GM19395 (cell line): ENCODE measurements around the gene CECR2.

Source experiments
- ATAC-seq: cut with Tn5 transposase; IDR thresholded peaks from one replicate; pipeline ENCODE4 v1.9.1; 2021; ENCODE audit warnings: mild to moderate bottlenecking, moderate library complexity; ENCODE audit not compliant: unreplicated experiment

CECR2 gene

DNA sequence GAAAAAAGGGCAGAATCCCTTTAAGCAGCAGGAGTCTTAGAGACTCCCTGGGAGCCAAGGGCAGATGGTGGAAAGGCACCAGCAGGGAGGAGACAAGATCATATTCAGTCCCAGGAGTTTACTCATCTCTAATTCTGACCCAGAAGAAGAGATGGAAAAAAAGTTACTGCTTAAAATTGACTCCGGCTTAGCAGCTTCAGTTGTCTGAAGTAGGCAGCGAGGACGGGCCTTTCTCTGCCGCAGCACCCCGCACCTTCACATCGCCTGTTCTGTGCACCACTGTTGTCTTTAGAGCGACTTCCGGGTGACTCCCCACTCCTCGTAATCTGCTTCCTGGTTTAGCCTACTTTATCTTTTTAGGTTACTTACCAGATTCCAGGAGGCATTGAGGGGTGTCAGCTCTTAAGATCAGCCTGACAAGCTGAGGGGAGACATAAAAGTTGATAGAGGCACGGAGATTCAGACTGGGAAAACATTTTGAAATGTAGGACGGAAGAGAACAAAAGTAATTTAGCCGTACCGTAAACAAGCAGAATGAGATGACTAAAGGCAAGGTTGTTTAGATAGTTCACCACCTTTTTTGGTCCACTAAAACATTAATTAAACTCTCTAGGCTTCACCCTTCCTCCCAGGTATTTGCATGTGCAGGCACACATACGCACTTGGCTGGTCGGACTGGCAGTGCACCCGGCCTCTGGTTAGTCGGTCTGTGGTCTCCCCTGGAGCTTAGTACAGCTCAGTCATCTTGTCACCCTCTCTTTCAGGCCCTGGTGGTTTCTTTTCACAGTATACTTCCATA lies 74.3 kb downstream of the CECR2 start:
- ATAC-seq, result no peak

DNA sequence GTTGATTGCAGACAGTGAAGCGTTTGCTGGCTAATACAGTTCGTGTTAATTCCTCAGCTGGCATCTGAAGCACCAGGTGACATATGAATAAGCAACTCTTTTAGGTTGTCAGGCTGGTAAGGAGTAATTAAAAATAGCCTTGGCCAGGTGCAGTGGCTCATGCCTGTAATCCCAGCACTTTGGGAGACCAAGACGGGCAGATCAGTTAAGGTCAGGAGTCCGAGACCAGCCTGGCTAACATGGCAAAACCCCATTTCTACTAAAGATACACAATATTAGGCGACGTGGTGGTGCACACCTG lies 74.9 kb downstream of the CECR2 start:
- no peak for ATAC-seq

DNA sequence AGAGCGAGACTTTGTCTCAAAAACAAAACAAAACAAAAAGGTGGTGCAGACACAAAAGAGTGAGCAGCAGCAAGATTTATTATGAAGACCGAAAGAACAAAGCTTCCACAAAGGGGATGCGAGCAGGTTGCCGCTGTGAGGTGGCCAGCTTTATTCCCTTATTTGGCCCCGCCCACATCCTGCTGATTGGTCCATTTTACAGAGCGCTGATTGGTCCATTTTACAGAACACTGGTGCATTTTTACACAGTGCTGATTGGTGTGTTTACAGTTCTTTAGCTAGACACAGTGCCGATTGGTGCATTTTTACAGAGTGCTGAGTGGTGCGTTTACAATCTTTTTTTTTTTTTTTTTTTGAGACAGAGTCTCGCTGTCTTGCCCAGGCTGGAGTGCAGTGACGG lies 77.4 kb downstream of the CECR2 start:
- ATAC-seq, result no peak

DNA sequence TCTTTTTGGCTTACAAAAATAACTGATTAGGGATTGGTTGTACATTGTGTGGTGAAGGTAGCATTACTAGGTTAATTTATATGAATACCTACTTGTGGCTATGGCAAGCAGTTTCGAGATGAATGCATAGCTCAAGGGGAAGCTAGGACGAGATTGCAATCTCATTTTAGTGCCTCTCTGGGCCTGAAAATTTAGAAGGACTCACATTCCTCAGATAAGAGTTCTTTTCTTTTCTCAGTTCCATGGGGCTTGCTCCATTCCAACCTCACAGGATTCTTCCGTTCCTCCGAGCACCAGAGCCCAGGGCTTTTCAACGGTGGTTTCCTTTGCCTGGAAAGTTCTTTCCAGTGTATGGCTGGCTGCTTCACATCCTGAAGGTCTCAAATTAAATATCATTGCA lies 82.1 kb downstream of the CECR2 start:
- ATAC-seq, result no peak

DNA sequence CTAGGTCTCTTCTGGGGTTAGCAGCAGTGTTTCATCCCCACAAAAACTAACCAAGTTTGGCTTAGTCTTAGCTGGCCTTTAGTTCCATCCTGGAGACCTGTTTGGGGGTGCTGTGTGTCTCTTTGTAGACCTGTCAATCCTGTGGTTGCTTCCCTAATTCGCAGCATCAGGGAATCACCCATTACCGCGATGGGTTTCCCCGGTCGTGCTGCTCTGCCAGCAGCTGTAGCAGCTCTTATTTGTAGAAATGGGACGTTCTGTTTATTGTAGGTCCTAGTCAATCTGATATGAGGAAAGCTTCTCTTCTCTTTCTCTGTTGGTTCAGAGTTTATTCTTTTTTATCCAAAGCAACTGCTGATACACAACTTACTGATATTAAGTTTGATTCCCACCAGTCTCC lies 91.6 kb downstream of the CECR2 start:
- no peak for ATAC-seq

DNA sequence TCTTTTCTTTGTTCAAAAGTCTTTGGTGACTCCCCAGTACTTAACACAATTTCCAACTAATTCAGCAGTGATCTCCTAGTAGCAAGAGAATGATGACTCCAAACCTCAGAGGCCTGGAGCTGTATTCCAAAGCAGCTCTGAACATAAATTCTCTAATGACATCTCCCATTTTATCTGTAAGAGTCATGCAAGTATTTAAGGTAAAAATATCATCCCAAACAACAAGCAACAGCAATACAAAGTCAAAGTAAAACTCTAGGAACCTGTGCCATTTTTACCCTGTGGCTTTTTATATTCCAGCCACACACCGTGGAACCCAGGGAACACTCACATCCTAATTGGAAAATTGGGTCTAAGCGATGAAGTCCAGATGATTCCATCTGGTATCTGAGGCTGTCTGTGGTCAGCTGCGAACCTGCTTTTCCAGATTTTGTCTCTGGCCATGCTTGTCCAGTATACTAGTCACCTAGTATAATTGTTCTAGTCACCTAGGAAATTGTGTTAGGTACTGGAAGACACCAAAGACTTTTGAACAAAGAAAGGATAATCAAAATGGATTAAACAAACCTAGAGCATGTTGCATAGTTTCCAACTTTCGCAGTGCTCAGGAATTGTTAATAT lies 101.7 kb downstream of the CECR2 start:
- ATAC-seq, result no peak

DNA sequence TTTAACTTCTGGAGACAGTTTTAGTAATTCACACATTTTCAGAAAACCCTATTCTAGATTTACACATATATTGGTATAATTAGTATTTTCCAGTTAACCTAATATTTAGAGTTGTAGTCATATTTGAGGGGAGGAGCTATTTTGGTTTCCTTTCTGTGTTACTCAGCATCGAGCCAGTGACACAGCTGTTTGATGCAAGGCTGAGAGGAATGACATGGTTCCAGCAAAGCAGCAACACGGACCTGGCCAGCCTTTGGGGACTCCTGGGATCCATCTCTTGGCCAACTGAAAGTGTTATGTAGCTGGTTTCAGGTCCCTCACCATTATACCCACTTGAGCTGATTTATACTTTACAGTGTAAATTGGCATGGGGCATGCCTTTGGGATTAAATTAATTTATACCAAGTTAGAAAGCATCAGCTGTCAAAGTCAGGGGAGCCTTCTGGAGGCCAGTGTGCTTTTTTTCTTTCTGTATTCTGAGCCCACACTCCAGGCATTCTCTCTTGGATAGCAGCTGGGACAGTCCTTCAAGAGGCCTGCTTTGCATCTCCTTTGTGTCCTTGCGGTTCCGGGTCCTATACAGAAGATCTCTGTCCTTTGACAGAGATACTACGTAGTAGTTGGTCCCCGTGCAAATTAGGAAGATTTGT lies 102.8 kb downstream of the CECR2 start:
- ATAC-seq, result no peak

DNA sequence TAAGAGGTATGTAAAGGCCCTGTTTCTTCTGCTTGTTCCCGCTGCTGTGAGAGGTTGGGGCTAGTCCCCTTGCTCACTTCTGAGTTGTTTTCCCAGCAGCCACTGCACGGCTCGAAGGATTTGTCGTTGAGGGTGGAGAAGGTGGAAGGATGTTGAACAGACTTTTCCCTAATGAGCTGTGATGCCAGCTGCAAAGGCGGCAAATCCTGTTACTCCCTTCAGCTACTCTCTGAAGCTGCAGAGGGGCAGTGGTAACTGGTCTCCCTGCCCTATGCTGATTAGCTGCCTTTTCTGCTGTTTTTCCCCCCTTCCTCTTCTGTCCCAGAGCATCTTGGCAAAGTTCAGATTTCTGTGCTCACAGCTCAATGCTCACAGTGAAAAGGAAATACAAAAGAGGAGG lies 103.7 kb downstream of the CECR2 start:
- no peak for ATAC-seq

DNA sequence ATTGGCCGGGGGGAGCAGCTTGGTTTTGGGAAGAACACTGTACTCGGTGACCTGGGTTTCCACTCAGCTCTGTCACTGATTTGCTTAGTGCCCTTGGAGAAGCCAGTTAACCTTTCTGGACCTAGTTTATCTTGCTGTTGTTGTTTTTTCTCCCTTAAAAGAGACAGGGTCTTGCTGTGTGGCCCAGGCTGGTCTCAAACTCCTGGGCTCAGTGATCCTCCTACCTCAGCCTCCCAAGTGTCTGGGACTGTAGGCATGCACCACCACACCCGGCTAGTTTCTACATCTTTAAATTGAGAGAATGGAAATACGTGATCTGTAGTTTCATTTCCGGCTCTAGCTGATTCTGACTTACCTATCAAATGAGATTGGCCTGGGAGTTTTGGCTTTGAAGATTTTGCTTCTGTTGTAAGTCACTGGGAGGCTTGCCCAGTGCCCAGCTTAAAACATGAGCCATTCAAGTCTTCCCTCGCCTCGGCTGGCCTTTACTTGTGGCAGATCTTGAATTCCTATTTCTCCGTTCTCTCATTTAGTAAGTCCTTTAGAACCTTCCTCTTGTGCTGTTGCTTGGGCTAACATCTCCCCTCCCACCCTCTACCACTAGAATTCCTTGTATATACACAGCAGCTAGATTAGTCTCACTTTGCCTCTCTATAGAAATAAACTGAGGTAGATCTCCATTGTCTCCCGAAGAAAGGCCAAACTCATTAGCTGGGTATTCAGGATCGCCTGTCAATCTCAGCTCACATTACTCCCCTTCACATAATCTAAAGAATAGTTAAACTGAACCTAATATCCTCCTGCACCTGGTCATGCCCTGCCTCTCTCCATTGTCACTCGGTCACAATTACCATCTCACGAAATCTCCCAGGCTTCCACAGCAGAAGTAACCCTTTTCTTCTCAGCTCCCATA lies 106.3 kb downstream of the CECR2 start:
- ATAC-seq, result no peak

DNA sequence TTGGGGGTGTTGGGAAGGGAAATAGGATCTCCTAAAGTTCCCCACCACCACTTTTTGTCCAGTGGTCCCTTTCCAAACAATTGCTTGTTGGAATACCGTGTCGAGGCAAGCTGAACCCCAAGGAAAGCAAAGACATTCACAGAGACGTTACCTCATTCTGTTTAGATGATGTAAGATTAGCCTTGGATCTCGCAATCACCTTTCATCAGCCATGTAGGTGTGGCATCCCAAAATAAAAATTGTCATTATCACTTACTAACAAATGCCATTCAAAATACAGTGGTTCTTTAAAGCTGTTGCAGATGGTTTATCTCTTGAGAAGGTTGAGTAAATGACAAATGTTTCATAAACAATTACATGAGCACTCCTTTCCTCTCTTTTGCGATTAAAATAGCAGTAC lies 107.6 kb downstream of the CECR2 start:
- no peak for ATAC-seq

DNA sequence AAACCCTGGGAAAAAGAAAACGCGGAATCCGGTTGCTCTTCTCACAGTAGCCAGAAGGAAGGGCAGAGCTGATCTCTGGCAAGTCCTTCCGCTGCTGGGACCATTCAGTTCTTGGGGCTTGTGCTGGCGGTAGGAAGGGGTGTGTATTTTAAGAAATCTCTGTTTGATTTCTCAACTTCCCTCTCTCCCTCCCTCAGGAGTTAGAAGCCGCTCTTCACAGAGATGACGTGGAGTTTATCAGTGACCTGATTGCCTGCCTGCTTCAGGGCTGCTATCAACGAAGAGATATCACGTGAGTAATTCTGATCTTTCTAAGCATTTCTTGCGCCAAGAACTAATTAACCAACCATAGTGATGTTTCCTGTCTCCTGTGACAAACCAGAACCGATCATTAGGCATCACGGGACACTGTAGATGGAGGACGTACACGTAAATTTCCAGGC lies 108.2 kb downstream of the CECR2 start:
- ATAC-seq, result no peak

DNA sequence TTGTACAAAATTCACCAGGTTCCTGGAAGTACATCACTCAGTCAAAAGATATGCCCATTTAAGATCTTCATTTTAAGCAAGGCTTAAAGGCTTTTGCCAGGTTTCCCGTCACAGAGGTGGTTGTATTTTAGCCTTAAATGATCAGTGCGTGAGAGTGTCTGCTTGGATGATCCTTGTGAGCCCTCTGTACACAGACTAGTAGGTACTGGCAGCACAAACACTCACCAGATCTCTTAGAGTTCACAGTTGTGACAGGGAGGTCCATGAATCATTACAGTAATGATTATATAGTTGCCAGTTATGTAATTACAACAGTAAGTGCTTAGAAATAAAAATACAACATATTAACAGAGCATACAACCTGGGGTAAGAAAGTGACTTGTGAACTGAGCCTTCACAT lies 109.9 kb downstream of the CECR2 start:
- no peak for ATAC-seq

DNA sequence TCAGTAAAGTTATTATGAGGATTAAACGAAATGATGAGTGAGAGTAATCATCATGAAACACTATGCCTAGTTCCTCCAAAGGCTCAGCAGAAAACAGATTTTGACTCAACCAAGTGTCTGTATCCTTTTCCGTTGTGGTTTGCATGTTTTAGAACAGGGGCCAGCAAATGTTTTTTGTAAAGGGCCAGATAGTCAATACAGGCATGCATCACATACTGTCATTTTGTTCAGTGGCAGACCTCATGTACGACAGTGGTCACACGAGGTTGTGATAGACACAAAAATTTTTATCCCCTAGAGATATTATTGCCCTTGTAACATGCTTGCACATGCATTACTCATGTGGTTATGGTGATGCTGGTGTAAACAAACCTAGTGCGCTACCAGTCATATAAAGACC lies 112.2 kb downstream of the CECR2 start:
- ATAC-seq, result no peak

DNA sequence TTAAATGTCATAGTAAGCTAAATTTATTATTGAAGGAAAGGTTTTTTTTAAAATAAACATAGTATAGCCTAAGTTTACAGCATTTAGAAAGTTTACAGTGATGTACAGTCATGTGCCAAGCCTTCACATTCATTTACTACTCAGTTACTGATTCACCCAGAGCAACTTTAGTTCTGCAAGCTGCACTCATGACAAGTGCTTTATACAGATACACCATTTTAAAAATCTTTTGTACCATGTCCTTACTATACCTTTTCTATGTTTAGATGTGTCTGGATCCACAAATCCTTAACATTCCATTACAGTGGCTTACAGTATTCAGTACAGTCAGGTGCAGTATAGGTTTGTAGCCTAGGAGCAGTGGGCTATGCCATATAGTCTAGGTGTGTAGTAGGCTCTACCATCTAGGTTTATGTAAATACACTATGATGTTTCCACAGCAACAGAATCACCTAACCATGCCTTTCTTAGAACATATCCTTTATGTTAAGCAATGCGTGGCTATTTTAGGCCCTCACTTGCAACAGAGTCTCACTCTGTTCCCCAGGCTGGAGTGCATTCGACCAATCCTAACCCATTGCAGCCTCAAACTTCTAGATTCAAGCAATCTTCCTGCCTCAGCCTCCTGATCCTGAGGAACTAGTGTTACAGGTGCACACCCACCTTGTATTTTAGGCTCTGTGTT lies 114.6 kb downstream of the CECR2 start:
- no peak for ATAC-seq

DNA sequence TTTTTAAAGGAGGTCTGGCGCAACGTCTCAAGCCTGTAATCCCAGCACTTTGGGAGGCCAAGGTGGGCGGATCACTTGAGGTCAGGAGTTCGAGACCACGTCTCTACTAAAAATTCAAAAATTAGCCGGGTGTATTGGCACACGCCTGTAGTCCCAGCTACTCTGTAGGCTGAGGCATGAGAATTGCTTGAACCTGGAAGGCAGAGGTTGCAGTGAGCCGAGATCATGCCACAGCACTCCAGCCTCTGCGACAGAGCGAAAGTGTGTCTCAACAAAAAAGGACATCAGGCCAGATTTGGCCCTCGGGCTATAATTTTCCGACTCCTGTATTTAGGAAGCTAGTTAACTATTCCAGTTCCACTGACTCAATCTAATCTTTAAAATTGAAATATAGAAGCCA lies 115.3 kb downstream of the CECR2 start:
- ATAC-seq, result no peak

DNA sequence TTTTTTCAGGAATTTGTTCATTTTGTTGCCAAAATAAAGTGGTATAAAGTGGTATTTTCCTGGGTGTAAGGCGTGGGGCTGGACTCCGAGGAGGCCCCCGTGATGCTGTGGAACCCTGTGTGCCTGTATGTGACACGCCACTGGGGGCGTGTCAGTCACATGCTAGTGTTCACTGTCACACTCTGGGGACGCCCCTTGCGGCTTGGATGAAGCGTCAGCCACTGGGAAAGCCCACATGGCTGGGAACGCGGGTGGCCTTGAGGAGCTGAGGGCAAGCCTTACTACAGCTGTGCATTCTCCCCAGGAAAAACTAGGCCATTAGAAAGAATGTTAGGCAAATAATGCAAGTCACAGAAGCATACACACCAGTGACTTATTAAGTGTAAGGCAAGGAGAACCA lies 117.1 kb downstream of the CECR2 start:
- no peak for ATAC-seq

DNA sequence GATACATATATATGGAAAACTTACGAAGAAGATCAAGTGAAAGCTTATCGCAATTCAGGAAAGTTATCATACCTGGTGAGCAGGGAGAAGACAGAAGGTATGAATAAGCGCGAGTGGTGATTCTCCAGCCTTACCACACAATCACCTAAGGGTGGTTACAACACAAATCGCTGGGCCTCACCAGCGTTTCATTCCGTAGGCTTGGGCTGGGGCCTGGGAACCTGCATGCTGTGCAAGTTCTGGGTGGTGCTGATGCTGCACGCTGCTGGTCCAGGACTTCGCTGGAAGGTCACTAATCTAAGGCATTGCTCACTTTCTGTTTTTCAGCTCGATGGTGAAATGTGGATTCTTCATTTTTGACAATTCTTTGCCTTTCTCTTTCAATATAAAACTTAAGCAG lies 117.5 kb downstream of the CECR2 start:
- no peak for ATAC-seq

DNA sequence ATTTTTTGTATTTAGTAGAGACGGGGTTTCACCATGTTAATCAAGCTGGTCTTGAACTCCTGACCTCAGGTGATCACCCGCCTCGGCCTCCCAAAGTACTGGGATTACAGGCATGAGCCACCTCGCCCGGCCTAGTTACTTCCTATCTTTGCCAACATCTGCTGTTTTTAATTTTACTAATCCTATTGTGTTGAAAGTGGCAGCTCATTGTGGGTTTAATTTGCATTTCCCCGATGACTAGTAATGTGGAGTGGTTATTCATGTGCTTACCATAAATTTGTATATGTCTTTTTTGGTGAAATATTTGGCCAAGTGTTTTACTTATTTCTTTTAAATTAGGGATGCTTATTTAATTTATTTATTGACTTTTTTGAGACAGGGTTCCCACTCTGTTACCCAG lies 119.8 kb downstream of the CECR2 start:
- no peak for ATAC-seq

DNA sequence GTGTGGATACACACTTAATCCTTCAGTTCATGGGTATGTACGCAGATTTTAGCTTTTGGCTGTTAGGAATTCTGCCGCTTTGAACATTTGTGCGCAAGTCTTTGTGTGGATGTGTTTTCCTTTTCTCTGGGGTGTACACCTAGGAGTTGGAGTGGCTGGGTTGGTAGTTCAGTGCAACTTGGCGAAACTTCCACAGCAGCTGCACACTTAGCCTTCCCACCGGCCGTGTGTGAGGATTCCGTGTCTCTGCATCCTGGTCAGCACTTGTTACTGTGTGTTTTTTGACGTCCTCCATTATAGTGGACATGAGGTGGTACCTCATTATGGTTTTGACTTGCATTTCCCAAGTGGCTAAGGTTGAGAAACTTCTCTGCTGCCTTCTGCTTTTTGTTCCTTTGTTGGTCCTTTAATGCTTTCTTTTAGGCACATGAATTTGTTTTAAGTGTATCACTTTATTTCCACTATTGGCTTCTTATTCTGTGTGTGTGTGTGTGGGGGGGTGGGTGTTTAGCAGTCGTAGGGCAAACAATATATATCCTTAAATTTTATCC lies 121.9 kb downstream of the CECR2 start:
- ATAC-seq, result no peak

DNA sequence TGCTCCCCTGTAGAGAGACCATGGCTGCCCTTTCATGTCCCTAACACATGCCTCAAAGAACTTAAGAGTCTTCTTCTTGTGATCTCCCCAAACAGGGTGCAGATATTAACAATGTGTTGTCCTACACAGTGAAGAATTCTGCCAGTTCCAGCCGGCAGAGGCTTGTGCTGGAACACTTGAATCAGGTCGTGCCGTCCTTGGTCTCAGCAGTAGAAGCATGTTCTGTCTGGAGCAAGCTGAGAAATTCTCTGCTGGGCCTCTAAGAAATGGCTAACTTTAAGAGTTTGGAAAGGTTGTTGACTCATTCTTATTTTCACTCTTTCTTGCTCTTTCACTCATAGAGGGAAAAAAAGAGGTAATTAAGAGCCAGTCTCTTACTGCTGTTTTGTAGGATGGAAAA lies 123.0 kb downstream of the CECR2 start:
- no peak for ATAC-seq
